ENCODE data around the gene CBARP.
A peak's percentile ranks its signal among the peaks of the same experiment; 100 is the strongest.

Gene CBARP

DNA sequence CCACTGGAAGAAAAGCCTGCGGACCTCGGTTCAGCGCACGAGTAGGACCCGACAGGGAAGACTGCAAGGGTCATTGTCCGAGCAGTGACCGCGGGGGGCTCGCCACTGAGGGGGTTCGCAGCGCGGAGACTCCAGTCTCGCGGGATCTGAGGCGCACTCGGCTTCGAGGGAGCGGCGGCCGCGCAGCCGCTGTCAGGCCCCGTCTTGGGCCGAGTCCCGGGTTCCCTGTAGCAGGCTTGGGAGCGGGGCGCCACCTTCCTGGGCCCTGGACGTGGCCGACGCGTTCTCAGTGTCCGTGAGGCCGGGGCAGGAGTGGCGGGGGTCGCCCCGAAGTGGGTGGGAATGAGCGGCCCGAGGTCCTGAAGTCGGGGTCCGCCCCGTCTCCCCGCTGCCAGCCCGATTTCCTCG lies 37.1 kb upstream of the CBARP start:
- DNase-seq = no peak

DNA sequence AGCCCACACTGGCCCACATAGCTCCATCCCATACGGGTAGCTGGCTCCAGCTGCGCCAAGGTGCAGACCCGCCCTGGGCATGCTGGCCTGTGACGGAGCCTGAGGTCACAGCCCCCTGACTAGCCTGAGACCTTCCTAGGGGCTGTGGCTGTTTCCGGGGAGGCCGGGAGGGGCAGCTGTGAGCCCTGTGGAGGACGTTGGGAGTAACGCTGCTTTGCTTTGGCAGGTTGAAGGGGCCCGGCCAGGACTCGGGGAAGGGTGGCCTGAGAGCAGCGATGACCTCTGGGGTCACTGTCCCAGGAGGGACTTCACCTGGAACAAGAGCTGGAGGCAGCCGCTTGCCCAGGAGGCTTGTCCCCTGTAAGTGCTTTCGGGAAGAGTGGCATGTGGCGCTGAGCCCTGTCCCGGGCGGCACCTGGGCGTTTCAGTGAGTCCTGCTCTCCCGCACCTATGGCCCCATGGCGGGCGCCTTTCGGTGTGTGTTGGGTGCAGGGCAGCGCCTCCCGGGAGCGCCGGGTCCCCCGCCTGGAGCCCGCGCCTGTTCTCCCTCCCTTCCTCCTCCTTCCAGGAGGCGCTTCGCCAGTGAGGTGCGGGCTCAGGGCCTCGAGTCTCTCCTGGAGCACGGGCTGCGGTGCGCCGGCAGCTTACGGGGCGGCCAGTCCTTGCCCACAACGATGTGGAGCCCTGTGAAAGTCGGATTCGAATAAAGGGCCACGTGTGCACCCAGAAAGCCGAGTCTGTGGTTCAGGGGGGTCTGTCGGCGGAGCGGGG lies 36.5 kb upstream of the CBARP start:
- no peak for DNase-seq

DNA sequence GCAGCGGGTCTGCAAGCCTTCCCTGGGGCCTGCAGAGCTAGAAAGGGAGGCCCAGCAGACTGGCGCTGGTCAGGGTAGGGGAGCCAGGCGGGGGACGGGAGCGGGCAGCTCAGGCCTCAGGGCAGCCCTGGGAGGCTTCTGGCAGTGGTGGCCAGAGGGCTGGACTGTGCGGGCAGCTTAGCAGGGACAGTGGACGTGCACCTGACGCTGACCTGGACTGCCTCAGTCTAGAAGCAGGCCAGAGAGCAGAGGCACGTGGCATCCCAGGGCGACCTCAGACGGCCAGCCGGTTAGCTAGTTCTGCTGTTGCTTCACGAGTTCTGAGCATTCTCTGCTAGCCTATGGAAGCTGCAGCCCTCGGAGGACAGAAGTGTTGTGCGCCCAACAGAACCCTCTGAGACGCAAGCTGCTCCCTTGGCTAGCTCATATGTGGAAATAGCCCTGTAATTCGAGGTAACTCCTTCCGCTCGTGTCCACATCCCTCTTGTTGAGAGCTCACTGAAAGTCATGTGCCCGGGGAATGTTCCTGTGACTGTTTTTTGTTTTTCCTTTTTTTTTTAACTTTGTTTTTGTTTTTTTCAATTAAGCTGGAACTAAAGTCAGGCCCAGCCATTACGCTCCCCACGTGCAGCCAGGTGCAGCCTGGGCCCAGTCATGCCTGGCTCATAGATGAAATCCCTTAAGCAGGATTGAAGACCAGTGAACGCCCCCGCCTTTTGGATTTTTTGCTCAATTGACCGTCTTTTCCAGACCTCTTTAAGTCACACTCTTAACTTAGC lies 35.6 kb upstream of the CBARP start:
- no peak for DNase-seq

- no peak for DNase-seq
These were observed 34.8 kb upstream of the CBARP start for GRCh38 chr19:1272423-1273262.

GRCh38 chr19:1271528-1272422 lies 34.0 kb upstream of the CBARP start:
- no peak for DNase-seq

- DNase-seq = no peak
These were observed 33.2 kb upstream of the CBARP start for GRCh38 chr19:1270854-1271527.

GRCh38 chr19:1270213-1270853 lies 32.5 kb upstream of the CBARP start:
- no peak for DNase-seq

GRCh38 chr19:1269478-1270212 lies 31.8 kb upstream of the CBARP start:
- DNase-seq = peak; percentile 81 to 87

GRCh38 chr19:1269065-1269477 lies 31.3 kb upstream of the CBARP start, which contains the start of gene CIRBP:
Gene CIRBP (plus strand): TSS chr19:1269332. CDS start chr19:1270934, 1,602 bp downstream.
- DNase-seq = peak; percentile 100

DNA sequence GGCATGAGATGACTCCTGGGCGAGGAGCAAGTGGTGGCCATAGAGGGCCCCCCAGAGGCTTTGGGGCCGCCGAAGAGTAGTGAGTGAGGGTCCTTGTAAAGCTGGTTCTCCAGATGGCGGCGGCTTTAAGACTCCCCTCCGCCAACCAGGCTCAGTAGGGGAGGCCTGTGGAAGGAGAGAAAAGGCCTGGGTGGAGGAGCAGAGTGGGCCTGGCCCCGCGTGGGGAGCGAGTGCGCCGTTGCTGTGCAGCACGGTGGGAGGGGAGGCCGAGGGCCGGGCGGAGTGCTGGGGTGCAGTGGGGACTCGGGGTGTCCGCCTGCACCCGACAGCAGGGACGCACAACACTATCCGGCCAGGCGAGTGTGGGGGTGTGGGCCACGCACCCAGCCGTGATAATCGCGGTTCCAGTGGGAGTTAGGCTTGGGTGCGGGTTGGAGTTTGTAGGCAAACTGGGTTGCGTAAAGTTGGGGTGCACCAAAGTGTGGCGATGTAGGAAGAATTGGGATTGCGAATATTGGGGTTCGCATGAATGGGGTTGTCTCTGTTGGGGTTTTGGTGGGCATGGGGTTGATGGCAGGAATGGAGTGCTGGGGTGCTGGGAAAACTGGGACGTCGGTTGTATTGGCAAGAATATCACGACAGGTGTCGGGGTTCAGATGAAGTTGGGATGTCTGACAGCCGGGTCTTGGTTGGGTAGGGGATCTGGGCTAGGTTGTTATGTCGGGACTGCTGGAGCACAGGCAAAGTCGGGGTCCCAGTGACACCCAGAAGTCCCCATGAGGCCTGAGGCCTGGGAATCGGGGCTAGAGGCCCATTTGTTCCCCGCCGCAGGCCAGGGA lies 30.6 kb upstream of the CBARP start:
- DNase-seq = no peak

- DNase-seq = no peak
These were observed 29.8 kb upstream of the CBARP start for GRCh38 chr19:1267477-1268225.

- DNase-seq = peak; percentile 59 to 65
These were observed 29.2 kb upstream of the CBARP start for GRCh38 chr19:1266916-1267476.

DNA sequence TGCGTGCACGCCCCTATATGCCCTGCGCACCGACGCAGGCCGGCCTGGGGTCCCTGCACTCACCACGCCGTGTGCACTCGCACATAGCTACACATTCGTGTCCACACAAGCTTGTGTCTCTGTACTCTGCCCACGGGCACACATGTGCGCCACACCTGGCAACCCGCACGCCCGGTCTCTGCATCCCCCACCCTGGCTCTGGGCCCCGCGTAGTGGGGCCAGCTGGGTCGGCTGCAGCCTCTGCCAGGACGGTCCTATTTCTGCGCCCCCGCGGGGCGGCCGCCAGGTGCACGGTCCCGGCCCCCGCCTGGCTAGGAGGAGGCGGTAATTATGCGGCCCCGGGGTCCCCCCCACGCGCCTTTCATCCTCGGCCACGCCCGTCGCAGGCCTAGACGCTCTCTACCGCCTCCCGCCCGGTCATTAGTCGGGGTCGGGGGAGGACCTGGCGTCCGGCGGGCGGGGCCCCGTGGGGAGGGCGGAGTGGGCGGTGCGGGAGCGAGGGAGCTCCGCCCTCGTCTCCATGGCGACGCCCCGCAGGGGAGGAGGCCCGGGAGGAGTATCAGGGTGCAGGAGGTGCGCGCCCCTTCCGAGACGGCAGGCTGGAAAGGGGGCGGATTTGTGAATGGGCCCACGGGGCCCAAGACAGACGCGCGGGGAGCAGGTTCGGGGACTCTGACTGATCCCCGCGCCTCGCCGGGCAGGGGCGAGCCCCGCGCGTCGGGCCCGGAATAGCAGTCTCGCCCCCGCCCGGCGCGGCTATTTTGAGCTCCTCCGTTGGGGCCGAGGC lies 28.5 kb upstream of the CBARP start:
- peak; percentile 79 to 86 for DNase-seq

DNA sequence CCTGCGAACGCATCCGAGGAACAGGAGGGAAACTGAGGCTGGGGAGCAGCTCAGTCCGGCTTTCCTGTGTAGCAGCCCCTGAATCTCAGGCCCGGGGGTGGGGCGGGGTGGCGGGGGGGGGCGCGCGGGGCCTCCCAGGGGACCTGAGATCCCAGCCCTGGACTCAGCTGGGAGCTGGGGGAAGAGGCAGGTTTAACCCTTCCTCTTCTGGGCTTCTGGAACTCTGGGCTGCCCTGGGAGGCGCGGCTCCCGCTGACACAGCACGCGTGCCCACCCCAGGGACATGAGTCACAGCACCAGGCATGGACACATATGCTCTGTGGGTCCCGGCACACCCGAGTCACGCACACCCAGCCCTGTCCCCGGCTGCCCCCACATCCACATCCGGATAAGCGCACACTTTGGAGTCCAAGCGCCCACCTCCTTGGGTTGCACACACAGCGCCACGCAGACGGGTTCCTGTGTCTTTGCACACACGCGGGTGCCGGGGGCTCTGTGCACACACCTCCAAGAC lies 27.9 kb upstream of the CBARP start:
- peak in 1 of 2 donors; percentile 50 for DNase-seq

- no peak for DNase-seq
These were observed 27.2 kb upstream of the CBARP start for GRCh38 chr19:1264801-1265614.

- DNase-seq = no peak
These were observed 25.4 kb upstream of the CBARP start for GRCh38 chr19:1263188-1263587.
